Hepatocyte (in vitro differentiated cells): ENCODE measurements around the gene PTPRT.

Source experiments
- CTCF ChIP-seq: fragments of 200-600 bp; sonication (generic); IDR thresholded peaks from 2 replicates; pipeline ENCODE4 v1.5.1; 2016; ENCODE audit warnings: antibody characterized with exemption, mild to moderate bottlenecking; ENCODE audit not compliant: poor library complexity
- EZH2 ChIP-seq: fragments of 200-600 bp; sonication (generic); IDR thresholded peaks from 2 replicates; pipeline ENCODE4 v1.6.1; 2016; ENCODE audit warnings: antibody characterized with exemption, mild to moderate bottlenecking, borderline replicate concordance

- no peak for TF ChIP-seq CTCF
- no peak for TF ChIP-seq EZH2
These were observed 693.1 kb downstream of the PTPRT start for GRCh38 chr20:42496595-42496994.
